ENCODE measurements around the gene ASCL4. TPM values are rescaled to one million over a fixed set of nuclear protein-coding genes. Genes with fewer than 3 reads are reported as not detected.

ASCL4 gene
- total RNA-seq, 4 donors from 2014 or later = 0.13 TPM; not detected in 3

DNA sequence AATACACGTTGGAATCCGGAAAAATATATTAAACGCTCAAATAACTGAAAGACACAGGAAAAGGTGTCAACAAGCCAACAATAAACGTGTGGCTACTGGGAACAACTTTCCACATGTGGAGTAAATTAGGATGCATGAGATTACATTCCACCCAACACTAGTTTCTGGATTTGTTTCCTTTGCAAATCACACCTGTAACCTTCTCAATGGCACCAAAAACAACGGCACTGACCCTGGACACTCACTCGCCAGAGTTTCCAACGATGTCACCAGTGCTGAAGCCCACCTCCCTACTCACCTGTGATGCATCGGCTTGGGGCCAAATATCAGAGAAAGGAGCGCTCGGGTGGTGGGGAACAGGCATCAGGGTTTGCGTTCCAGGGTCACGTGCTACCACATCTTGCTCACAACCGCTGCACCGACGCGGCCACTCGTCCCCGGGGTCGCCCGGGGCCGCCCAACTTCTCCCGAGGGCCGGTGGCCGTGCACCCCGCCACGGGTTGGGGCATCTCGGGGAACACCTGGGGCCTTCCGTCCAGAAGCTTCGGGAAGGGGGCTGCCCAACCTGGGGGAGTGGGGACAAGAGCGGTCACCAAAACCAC lies 14.2 kb upstream of the ASCL4 start:
- intact Hi-C loops (cut with DNase I; ENCODE audit: low total_unique reads) = no loop called here
- DNase-seq (ENCODE audit: low spot score in 2 of 2) = peak; percentile 22 to 85
- TF ChIP-seq POLR2A (IDR thresholded peaks at IDR 0.05) = no peak
- TF ChIP-seq, protein P1, sequence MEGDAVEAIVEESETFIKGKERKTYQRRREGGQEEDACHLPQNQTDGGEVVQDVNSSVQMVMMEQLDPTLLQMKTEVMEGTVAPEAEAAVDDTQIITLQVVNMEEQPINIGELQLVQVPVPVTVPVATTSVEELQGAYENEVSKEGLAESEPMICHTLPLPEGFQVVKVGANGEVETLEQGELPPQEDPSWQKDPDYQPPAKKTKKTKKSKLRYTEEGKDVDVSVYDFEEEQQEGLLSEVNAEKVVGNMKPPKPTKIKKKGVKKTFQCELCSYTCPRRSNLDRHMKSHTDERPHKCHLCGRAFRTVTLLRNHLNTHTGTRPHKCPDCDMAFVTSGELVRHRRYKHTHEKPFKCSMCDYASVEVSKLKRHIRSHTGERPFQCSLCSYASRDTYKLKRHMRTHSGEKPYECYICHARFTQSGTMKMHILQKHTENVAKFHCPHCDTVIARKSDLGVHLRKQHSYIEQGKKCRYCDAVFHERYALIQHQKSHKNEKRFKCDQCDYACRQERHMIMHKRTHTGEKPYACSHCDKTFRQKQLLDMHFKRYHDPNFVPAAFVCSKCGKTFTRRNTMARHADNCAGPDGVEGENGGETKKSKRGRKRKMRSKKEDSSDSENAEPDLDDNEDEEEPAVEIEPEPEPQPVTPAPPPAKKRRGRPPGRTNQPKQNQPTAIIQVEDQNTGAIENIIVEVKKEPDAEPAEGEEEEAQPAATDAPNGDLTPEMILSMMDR (IDR thresholded peaks at IDR 0.05) = no peak
- peak overlapping the region; percentile 77 for H3K4me3 ChIP-seq (ENCODE audit: low read depth, poor library complexity, severe bottlenecking)
- 1% methylated on average over 26 to 29 of the region's 30 CpGs for WGBS, 2 donors

DNA sequence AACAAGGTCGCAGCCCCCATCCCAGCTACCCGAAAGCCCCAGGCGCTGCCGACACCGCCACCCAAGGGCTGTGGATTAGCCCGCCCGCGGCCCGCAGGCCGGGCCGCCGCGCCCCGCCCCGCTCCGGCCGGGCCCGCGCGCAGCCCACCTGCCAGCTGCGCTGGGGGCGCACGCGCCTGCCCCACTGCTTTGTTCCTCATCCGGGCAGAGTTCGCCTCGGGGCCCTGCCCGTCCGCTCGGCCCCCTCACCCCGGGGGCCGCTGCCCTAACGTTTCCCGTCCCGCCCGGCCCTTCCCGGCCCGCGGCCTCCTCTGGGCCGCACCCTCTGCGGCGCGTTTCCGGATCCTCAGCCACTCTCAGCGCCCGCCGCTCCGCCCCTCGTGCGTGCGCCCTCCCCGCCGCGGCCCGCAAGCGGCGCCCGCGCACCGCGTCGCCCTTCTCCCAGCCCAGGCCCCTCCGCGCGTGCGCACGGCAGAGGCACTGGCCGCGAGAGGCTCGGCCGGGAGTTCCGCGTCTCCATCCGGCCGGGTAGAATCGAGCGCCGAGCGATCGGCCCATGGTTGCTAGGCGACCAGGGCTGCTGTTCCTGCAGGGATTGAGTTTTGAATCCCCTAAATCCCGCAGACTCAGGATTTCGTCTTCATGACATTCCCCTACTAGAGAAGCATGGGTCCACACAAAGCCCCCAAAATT lies 13.5 kb upstream of the ASCL4 start, which contains the start of gene PRDM4:
Gene PRDM4, minus strand, starts transcription at position 329 of the 693 bp plus-strand sequence. CDS start 622 bp downstream, outside the sequence.
- peak within 1 kb of the TSS; percentile 77 for H3K4me3 ChIP-seq (ENCODE audit: low read depth, poor library complexity, severe bottlenecking)
- peak; percentile 87 to 98 for DNase-seq (ENCODE audit: low spot score in 2 of 2)
- 0 to 1% methylated on average over 46 to 71 of the region's 83 CpGs for WGBS, 2 donors
- intact Hi-C loops (cut with DNase I; ENCODE audit: low total_unique reads) = no loop called here
- TF ChIP-seq, protein P1 (IDR thresholded peaks at IDR 0.05) = no peak
- TF ChIP-seq POLR2A (IDR thresholded peaks at IDR 0.05) = peak in 1 of 2 donors; percentile 81

DNA sequence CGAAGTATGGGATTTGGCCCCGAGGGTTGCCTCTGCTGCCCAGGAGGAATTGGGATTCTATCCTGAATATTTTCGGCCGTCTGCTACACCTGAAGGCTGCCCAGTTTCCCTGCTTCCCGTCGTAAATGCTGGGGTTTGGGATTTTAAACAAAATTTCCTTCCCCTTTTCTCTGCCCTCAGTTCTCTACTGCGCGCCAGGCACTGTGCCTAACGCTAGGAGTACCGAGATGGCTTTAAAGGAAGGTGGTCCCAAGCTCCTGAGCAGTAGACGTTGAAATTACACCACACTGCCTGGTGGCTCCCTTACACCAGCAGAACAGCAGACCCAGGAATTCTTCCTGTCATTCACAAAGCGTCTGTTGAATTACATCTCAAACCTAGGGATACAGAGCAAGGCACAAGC lies 13.0 kb upstream of the ASCL4 start:
- WGBS, 2 donors = 9 to 12% methylated on average over 12 of the region's 12 CpGs
- intact Hi-C loops (cut with DNase I; ENCODE audit: low total_unique reads) = no loop called here
- TF ChIP-seq, protein P1 (IDR thresholded peaks at IDR 0.05) = no peak
- no peak for TF ChIP-seq POLR2A (IDR thresholded peaks at IDR 0.05)
- peak overlapping the region; percentile 33 for H3K4me3 ChIP-seq (ENCODE audit: low read depth, poor library complexity, severe bottlenecking)
- no peak for DNase-seq (ENCODE audit: low spot score in 2 of 2)

DNA sequence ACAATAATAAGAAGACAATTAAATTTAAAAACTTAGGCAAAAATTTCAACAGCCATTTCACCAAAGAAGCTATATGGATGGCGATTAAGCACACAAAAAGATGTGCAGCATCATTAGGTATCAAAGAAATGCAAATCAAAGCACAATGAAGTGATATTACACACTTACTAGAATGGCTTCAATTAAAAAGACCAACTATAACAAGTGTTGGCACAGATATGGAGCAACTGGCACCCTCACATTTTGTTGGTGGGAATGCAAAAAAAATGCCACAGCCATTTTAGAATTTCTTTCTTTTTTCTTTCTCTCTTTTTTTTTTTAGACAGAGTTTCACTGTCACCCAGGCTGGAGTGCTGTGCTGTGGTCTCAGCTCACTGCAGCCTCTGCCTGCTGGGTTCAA lies 11.6 kb upstream of the ASCL4 start:
- TF ChIP-seq, protein P1 (IDR thresholded peaks at IDR 0.05) = no peak
- TF ChIP-seq POLR2A (IDR thresholded peaks at IDR 0.05) = no peak
- intact Hi-C loops (cut with DNase I; ENCODE audit: low total_unique reads) = no loop called here
- H3K4me3 ChIP-seq (ENCODE audit: low read depth, poor library complexity, severe bottlenecking) = no peak overlapping the region
- 91 to 92% methylated on average over 1 of the region's 1 CpG for WGBS, 2 donors
- no peak for DNase-seq (ENCODE audit: low spot score in 2 of 2)

DNA sequence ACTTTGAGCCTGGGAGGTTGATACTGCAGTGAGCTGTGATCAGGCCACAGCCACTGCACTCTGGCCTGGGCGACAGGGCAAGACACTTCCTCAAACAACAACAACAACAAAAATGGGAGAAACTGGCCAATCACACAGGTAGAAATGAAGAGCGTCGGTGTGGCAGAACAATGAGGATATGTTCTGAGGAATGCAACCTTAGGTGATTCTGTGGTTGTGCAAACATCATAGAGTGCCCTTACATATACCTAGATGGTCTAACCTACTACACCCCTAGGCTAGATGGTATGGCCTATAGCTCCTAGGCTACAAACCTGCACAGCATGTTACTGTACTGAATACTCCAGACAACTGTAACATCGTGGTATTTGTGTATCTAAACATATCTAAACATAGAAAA lies 9.9 kb upstream of the ASCL4 start:
- intact Hi-C loops (cut with DNase I; ENCODE audit: low total_unique reads) = no loop called here
- no peak for DNase-seq (ENCODE audit: low spot score in 2 of 2)
- no peak overlapping the region for H3K4me3 ChIP-seq (ENCODE audit: low read depth, poor library complexity, severe bottlenecking)
- TF ChIP-seq POLR2A (IDR thresholded peaks at IDR 0.05) = no peak
- TF ChIP-seq, protein P1 (IDR thresholded peaks at IDR 0.05) = no peak
- WGBS, 2 donors = 70 to 72% methylated on average over 4 of the region's 4 CpGs

Data from lower leg skin (tissue), 4 donors.